Activated B cell treated with CpG ODN at 0.5 μM for 24 hours (primary cell): ENCODE measurements around the gene ATP8A2. TPM values are rescaled to one million over a fixed set of nuclear protein-coding genes. Genes with fewer than 3 reads are reported as not detected.

Experiments used
- ATAC-seq: fragments of 200-7000 bp; cut with Tn5 transposase; one replicate; pipeline ENCODE4 v1.10.0; 2021; ENCODE audit warnings: low read depth, mild to moderate bottlenecking, moderate library complexity
- CTCF ChIA-PET: fragments of 350-600 bp; sonication (Branson Sonifier 250); formaldehyde crosslinking; loops from one replicate; lab custom pipeline; 2021; ENCODE audit warnings: antibody characterized with exemption; lab: Charles Lee
- POLR2A ChIA-PET: fragments of 350-600 bp; sonication (Branson Sonifier 250); formaldehyde crosslinking; loops from one replicate; lab custom pipeline; 2021; ENCODE audit warnings: antibody characterized with exemption; lab: Charles Lee
- DNase-seq: peaks from one replicate; pipeline ENCODE4 v3.0.0; 2022
- H3K27ac Mint-ChIP-seq: one replicate; pipeline ENCODE4 v1.8.0; 2020; ENCODE audit warnings: mixed read lengths
- H3K27me3 Mint-ChIP-seq: one replicate; pipeline ENCODE4 v1.8.0; 2021; ENCODE audit warnings: mixed read lengths
- H3K36me3 Mint-ChIP-seq: one replicate; pipeline ENCODE4 v1.8.0; 2021; ENCODE audit warnings: low read depth, mixed read lengths
- H3K4me1 Mint-ChIP-seq: one replicate; pipeline ENCODE4 v1.8.0; 2021; ENCODE audit warnings: mixed read lengths
- H3K4me3 Mint-ChIP-seq: one replicate; pipeline ENCODE4 v1.8.0; 2020; ENCODE audit warnings: mild to moderate bottlenecking, mixed read lengths
- H3K9me3 Mint-ChIP-seq: one replicate; pipeline ENCODE4 v1.8.0; 2020; ENCODE audit warnings: mixed read lengths
- intact Hi-C: fragments of 100-400 bp; cut with micrococcal nuclease; formaldehyde crosslinking; loops from one replicate; pipeline ENCODE4 v1.15.1; 2024
- total RNA-seq: library from RNA; stranded (reverse); gene quantifications from 2 replicates; pipeline ENCODE4 v1.2.3, GENCODE V29; 2022
- TF ChIP-seq, protein P1 (sequence below): fragments of 200-600 bp; IDR thresholded peaks from one replicate; pipeline ENCODE4 v1.8.0; 2022; ENCODE audit warnings: antibody characterized with exemption, mild to moderate bottlenecking

Gene ATP8A2
- total RNA-seq, 1 donor from 2014 or later: not detected

DNA sequence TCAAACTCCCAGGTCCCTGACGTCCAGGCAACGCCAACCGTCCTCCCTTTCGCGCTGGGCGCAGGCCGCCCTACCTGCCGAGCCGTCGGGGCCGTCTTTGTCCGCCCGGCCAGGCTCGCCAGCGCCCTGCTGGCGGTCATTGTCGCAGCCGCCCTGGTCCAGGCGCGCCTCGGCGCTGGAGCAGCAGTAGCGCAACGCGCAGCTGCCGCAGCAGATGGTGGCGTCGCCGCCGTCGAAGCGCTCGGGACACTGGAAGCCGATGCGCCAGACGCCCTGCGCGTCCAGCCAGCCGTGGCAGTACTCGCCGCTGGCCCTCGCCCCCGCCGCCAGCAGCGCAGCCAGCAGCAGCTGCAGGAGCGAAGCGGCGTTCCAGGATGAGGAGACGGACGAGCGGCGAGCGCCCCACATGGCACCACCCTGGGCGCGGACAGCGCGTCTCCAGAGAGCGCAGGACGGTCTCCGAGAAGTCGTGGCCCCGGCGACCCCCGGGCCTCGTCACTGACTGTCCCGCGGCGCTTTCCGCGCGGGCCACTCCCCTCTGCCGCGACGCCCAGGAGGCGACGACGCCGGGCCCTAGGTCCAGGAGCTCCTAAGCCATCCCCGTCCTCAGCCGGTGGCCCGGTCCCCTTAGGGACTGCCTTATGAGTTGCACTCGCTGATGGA lies 678.9 kb downstream of the ATP8A2 start:
- TF ChIP-seq, protein P1, sequence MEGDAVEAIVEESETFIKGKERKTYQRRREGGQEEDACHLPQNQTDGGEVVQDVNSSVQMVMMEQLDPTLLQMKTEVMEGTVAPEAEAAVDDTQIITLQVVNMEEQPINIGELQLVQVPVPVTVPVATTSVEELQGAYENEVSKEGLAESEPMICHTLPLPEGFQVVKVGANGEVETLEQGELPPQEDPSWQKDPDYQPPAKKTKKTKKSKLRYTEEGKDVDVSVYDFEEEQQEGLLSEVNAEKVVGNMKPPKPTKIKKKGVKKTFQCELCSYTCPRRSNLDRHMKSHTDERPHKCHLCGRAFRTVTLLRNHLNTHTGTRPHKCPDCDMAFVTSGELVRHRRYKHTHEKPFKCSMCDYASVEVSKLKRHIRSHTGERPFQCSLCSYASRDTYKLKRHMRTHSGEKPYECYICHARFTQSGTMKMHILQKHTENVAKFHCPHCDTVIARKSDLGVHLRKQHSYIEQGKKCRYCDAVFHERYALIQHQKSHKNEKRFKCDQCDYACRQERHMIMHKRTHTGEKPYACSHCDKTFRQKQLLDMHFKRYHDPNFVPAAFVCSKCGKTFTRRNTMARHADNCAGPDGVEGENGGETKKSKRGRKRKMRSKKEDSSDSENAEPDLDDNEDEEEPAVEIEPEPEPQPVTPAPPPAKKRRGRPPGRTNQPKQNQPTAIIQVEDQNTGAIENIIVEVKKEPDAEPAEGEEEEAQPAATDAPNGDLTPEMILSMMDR: no peak
- Mint-ChIP-seq H3K4me3 (no peak overlapping the region), H3K36me3 (no peaks in the 10 kb centered on the region), H3K27me3 (peaks cover 44% of the 10 kb centered on the region), H3K4me1 (peaks cover 4% of the 10 kb centered on the region), H3K27ac (no peak overlapping the region), H3K9me3 (no peaks in the 10 kb centered on the region)
- CTCF ChIA-PET: no interaction called here
- no peak for ATAC-seq
- intact Hi-C loops: no loop called here
- POLR2A ChIA-PET: no interaction called here
- no peak for DNase-seq

DNA sequence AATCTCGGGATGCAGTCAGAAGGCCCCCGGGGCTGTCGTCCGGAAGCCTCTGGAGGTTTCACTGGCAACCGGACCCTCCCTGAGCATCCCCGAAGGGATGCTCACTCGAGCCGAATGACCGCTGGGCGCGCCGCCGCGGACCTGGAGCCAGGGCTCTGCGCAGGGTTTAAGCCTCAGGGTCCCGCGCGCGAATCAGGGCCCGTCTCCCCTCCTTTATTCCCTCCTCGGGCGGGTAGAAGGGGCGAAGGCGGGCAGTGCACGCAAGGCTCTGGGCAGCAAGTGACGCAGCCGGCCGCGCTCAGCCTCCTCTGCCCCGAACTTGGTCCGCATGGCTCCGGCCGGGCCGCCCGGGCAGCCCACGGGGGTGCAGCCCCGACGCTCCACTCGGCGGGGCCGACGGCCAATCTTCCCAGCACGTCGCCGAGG lies 679.5 kb downstream of the ATP8A2 start:
- no peak for DNase-seq
- no peak overlapping the region for H3K27ac Mint-ChIP-seq
- H3K9me3 Mint-ChIP-seq: no peaks in the 10 kb centered on the region
- no peak for ATAC-seq
- CTCF ChIA-PET: no interaction called here
- intact Hi-C loops: no loop called here
- no peaks in the 10 kb centered on the region for H3K36me3 Mint-ChIP-seq
- peaks cover 4% of the 10 kb centered on the region for H3K4me1 Mint-ChIP-seq
- POLR2A ChIA-PET: no interaction called here
- H3K27me3 Mint-ChIP-seq: peaks cover 42% of the 10 kb centered on the region
- TF ChIP-seq, protein P1: no peak
- no peak overlapping the region for H3K4me3 Mint-ChIP-seq

DNA sequence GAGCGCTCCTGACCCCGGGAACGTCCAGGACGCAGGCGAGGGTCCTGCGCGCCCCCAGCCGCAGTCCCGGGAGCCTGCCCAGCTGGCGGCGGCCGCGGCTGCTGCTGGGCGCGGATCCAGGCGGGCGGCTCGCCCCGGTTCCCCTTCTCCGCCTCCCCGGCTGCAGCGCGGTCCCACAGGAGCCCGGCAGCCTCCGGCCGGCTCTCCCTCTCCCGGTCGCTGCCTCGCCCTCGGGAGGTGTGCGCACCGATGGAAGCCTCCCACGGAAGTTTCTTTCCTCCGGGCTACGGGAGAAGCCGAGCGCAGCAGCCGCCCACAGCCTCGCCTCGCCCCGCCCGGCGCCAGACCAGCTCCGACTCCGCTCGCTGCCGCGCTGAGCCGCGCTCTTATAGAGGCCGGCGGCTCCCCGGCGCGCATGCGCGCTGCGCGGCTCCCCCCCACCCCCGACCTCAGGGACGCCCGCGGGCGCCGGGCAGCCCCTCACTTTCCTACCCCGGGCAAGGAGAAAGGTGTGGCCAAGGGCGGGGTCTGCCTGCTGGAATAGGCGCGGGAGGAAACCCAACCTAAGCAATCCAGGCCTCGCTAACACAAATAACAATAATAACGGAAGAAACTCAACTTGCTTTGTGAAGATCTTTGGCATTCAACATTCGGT lies 680.0 kb downstream of the ATP8A2 start, which contains the start of gene SHISA2:
SHISA2 (minus strand) TSS at position 360 of the 655 bp plus-strand sequence. CDS start 1,041 bp downstream, outside the sequence.
- TF ChIP-seq, protein P1: no peak
- Mint-ChIP-seq H3K36me3 (no peaks in the 10 kb centered on the region), H3K4me3 (no peak within 1 kb of the TSS), H3K4me1 (peaks cover 4% of the 10 kb centered on the region), H3K27me3 (peaks cover 40% of the 10 kb centered on the region), H3K27ac (no peak within 1 kb of the TSS), H3K9me3 (no peaks in the 10 kb centered on the region)
- ATAC-seq: peak; percentile 34
- intact Hi-C loops: no loop called here
- no peak for DNase-seq
- CTCF ChIA-PET: no interaction called here
- POLR2A ChIA-PET: no interaction called here

DNA sequence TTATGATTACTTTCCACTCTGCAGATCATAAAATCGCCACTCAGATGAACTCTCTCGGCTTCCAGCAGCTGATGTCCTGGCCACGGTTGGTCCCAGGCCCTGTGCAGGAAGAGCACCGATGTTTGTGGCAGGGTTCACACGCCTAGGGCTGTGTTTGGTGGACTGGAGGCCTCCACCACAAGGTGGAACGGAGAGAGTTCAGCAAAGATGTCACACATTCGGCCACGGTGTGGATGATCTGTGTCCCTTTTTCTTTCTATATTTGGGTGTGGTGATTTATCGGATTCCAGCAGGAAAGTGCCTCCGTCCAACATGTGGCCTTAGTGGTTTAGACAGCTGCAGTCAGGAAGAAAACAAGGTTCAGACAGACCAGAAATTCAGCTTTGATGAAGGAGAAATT lies 680.6 kb downstream of the ATP8A2 start:
- ChIA-PET POLR2A (no interaction called here), CTCF (no interaction called here)
- Mint-ChIP-seq H3K4me1 (peaks cover 4% of the 10 kb centered on the region), H3K27ac (no peak overlapping the region), H3K4me3 (no peak overlapping the region), H3K27me3 (peaks cover 41% of the 10 kb centered on the region), H3K36me3 (no peaks in the 10 kb centered on the region), H3K9me3 (no peaks in the 10 kb centered on the region)
- DNase-seq (no peak), ATAC-seq (no peak)
- TF ChIP-seq, protein P1: no peak
- intact Hi-C loops: no loop called here

DNA sequence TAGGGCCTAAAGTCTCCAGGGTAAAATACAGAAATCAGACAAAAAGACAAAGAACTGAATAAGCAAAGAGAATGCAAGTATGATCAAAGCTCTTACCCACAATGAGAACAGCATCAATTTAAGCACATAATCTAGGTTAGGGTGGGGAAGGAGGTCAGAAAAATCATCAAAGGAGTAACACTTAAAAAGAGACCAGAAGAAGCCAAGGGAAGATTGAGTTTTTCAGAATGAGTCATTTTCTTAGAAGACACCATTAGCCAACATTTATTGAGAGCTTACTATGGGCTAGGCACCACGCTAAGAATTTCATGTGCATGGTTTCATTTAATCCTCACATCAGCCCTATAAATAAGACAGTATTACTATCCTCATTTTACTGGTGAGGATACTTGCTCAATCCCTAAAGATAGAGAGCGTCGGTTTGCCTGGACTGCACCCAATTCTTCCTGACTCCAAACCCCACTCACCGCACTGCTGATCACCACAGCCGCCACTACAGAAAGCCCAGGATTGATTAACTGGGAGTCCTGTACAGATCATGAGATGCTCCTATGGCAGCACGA lies 681.7 kb downstream of the ATP8A2 start:
- TF ChIP-seq, protein P1: no peak
- Mint-ChIP-seq H3K4me3 (no peak overlapping the region), H3K27me3 (peaks cover 41% of the 10 kb centered on the region), H3K9me3 (no peaks in the 10 kb centered on the region), H3K4me1 (peaks cover 4% of the 10 kb centered on the region), H3K27ac (no peak overlapping the region), H3K36me3 (no peaks in the 10 kb centered on the region)
- CTCF ChIA-PET: no interaction called here
- POLR2A ChIA-PET: no interaction called here
- intact Hi-C loops: no loop called here
- ATAC-seq (no peak), DNase-seq (no peak)
